Measurements from ENCODE around the gene PKP1.

DNA sequence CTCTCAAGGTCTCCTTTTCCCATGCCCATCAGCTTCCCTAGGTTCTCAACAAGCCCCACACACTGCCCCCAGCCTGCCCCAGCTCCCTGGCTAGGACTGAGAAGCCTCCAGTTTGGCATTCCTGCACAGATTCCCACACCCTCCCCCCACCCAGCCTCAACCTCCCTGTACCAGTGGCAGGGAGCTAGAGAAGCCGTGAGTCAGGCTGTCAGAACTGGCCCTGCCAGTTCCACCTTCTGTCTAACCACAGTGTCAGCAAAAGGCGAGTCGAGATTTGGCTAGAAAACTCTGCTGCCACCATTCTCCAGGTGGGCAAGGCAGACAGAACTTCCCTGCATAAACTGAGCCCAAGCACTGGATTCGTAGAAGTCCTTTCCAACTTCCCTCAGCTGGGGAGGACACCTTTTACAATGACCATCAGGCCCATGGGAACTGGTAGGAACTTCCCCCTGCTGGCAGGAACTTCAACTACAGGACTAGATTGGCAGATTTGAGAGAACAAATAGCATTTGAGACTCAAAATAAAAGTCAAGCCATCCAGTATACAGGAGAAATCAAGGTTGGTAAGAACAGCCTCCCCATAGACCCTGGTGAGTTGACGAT is 63.1 kb downstream of the PKP1 start:
- TF ChIP-seq, protein P1, sequence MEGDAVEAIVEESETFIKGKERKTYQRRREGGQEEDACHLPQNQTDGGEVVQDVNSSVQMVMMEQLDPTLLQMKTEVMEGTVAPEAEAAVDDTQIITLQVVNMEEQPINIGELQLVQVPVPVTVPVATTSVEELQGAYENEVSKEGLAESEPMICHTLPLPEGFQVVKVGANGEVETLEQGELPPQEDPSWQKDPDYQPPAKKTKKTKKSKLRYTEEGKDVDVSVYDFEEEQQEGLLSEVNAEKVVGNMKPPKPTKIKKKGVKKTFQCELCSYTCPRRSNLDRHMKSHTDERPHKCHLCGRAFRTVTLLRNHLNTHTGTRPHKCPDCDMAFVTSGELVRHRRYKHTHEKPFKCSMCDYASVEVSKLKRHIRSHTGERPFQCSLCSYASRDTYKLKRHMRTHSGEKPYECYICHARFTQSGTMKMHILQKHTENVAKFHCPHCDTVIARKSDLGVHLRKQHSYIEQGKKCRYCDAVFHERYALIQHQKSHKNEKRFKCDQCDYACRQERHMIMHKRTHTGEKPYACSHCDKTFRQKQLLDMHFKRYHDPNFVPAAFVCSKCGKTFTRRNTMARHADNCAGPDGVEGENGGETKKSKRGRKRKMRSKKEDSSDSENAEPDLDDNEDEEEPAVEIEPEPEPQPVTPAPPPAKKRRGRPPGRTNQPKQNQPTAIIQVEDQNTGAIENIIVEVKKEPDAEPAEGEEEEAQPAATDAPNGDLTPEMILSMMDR (IDR thresholded peaks at IDR 0.05; ENCODE audit: insufficient read depth, low read length, poor library complexity, severe bottlenecking) = peak; percentile 44
- TF ChIP-seq EZH2phosphoT487 (conservative IDR thresholded peaks at IDR 0.05; ENCODE audit: low read length) = no peak
